ENCODE data around the gene CCT3. TPM values are rescaled to one million over a fixed set of nuclear protein-coding genes. Genes with fewer than 3 reads are reported as not detected.

The CCT3 gene
- total and polyA plus RNA-seq, 10 of the 15 experiments (the other 5 are each of a cell fraction or from before 2014, with no cell fraction given): 319 to 585 (median 427) TPM

- Histone ChIP-seq H3K9ac (ENCODE audit: control insufficient read depth, insufficient read depth, low read length) (no peak overlapping the region), H3K9me3 (replicated peaks; ENCODE audit: control insufficient read depth, insufficient read depth, low read length) (no peaks in the 10 kb centered on the region), H3K36me3 (ENCODE audit: control insufficient read depth in 2 of 2, insufficient read depth in 2 of 2, low read length in 1 of 2) (no peaks in the 10 kb centered on the region), H3K4me3 (no peak overlapping the region), H3K27ac (ENCODE audit: control insufficient read depth, insufficient read depth) (no peak overlapping the region), H2AFZ (ENCODE audit: control insufficient read depth, low read depth, low read length) (no peak overlapping the region), H3K27me3 (replicated peaks in 1 of 2; ENCODE audit: control insufficient read depth in 2 of 2, insufficient read depth in 2 of 2, low read length in 1 of 2) (peaks cover 6 to 11% of the 10 kb centered on the region in 2 experiments), H3K4me1 (ENCODE audit: control insufficient read depth, insufficient read depth, low read length) (no peaks in the 10 kb centered on the region), H3K4me2 (ENCODE audit: control insufficient read depth, insufficient read depth) (no peak overlapping the region), H4K20me1 (ENCODE audit: control insufficient read depth, insufficient read depth) (no peaks in the 10 kb centered on the region), H3K79me2 (ENCODE audit: control insufficient read depth, insufficient read depth, low read length) (no peaks in the 10 kb centered on the region)
- FAIRE-seq (no peak), DNase-seq (ENCODE audit: low read depth, low spot score) (no peak), ATAC-seq (no peak)
- WGBS (ENCODE audit: insufficient coverage, insufficient replicate concordance, low lambda C conversion rate, missing lambda C conversion rate): 60% methylated on average over 5 of the region's 5 CpGs
- TF ChIP-seq CHD2 (IDR thresholded peaks at IDR 0.05; ENCODE audit: borderline replicate concordance, low read depth, low read length) (no peak), POU2F2 (IDR thresholded peaks at IDR 0.05; ENCODE audit: borderline replicate concordance, low read depth, low read length) (no peak), MEF2B (IDR thresholded peaks at IDR 0.05; ENCODE audit: partially characterized antibody, poor library complexity, severe bottlenecking) (no peak), POLR2A (IDR thresholded peaks at IDR 0.05; ENCODE audit: low read depth, low read length) (no peak), MTA2 (IDR thresholded peaks at IDR 0.05; ENCODE audit: low read depth) (no peak), E2F4 (IDR thresholded peaks at IDR 0.05; ENCODE audit: low read depth, low read length) (no peak)
- TF ChIP-seq, protein P1, sequence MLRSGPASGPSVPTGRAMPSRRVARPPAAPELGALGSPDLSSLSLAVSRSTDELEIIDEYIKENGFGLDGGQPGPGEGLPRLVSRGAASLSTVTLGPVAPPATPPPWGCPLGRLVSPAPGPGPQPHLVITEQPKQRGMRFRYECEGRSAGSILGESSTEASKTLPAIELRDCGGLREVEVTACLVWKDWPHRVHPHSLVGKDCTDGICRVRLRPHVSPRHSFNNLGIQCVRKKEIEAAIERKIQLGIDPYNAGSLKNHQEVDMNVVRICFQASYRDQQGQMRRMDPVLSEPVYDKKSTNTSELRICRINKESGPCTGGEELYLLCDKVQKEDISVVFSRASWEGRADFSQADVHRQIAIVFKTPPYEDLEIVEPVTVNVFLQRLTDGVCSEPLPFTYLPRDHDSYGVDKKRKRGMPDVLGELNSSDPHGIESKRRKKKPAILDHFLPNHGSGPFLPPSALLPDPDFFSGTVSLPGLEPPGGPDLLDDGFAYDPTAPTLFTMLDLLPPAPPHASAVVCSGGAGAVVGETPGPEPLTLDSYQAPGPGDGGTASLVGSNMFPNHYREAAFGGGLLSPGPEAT (IDR thresholded peaks at IDR 0.05; ENCODE audit: low read depth): no peak
- no TSS peak for BruUV-seq (replicated peaks)
- ChIA-PET POLR2A (interaction anchor here (1.2 kb wide), 1 partner anchor 15 kb away, joined by 3 read pairs; no protein-coding TSS in a partner anchor), RAD21 (ENCODE audit: unreplicated experiment) (interaction anchor here (1.8 to 6.3 kb wide), 4 partner anchors 48 to 73 kb away, joined by 4 to 162 read pairs (median 34); no protein-coding TSS in a partner anchor), SMC1A (ENCODE audit: uncharacterized antibody, unreplicated experiment) (interaction anchor here (1.7 to 5.4 kb wide), 8 partner anchors 23 to 224 kb away, joined by 5 to 149 read pairs (median 14); no protein-coding TSS in a partner anchor), CTCF (interaction anchor here (0.8 to 7.8 kb wide), 15 partner anchors 8 to 224 kb away, joined by 3 to 468 read pairs (median 16); no protein-coding TSS in a partner anchor)
- in situ Hi-C loops (cut with MboI): loop anchor here (5.0 kb wide), 2 partner anchors 58 to 223 kb away; no protein-coding TSS in a partner anchor
- intact Hi-C loops (cut with micrococcal nuclease; ENCODE audit: unreplicated experiment): loop anchor here (1.0 to 2.0 kb wide), 2 partner anchors 62 to 224 kb away; no protein-coding TSS in a partner anchor
These were observed 46.6 kb upstream of the CCT3 start for GRCh38 chr1:156384658-156385057.

Data from GM12878 (cell line).